Stromal cell of bone marrow (primary cell): Measurements from ENCODE around the gene DNER.
A peak's percentile ranks its signal among the peaks of the same experiment; 100 is the strongest.
"Not testable (repeated sequence)": the region's sequence is repeated elsewhere in the genome, so short reads cannot be mapped to it uniquely, and the experiment has no call there.

Source experiments
- DNase-seq: peaks from one replicate; pipeline ENCODE4 v3.0.0-alpha.2; 2012; ENCODE audit warnings: low read depth

Gene DNER

DNA sequence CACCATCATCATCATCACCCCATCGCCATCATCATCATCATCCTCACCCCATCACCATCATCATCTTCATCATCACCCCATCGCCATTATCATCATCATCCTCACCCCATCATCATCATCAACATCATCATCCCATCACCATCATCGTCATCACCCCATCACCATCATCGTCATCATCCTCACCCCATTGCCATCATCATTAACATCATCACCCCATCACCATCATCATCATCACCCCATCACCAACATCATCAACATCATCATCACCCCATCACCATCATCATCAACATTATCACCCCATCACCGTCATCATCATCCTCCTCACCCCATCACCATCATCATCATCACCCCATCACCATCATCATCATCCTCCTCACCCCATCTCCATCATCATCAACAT, 151.0 kb downstream of the DNER start:
- no peak for DNase-seq

DNA sequence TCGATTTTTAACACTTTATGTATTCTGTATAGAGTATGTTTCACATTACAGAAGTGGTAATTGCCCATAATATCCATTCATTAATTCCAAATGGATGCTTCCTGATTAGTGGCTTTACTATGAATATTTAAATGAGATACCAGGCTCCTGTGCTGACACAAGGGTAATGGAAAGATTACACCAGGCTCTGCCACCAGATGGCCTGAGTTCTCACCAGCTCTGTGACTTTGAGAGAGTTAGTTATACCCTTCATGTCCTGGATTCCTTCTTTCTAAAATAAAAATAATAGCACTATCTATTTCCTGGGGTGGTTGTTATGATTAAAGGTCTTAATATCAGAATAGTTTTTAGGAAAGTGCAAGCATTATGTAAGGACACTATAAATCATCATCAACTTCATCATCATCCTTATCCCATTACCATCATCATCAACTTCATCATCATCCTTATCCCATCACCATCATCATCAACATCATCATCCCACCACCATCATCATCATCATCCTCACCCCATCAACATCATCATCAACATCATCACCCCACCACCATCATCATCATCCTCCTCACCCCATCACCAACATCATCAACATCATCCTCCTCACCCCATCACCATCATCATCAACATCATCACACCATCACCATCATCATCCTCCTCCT, 151.8 kb downstream of the DNER start:
- no peak for DNase-seq

- no peak for DNase-seq
These were observed 154.4 kb downstream of the DNER start for GRCh38 chr2:229559986-229560385.

GRCh38 chr2:229553091-229553490, 161.3 kb downstream of the DNER start:
- peak; percentile 24 for DNase-seq

DNA sequence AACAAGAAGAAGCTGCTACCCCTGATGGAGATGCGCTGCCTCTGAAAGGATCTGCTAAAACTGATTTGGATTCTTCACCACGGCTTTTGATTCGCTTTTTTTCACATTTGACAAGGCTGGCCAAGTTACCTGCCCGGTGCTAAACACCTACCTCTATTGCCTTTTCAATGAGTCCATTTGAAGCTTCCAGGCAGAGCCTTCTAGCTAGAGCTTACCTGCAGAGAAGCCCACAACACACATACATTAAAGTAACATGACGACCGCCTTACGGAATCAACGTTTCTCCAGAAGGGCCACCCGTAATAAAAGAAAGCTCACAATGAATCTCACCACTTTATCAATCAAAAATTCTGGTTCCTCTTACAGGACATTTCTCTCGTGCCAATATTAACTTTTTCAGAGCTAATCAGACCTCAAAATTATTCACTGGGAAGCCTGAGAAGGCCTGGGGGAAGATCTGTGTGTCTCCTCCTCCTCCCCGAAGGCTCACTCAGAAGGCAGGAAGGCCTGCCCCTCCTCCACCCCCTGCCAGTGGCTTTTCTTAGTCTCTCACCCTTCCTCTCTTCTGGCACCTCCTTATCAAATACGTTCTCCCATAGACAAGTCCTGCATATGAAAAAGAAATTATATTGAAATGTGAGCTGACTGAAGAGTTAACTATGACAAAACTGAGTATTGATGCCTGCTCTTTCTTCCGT, 171.0 kb downstream of the DNER start:
- DNase-seq: no peak

GRCh38 chr2:229539628-229540027, 174.7 kb downstream of the DNER start:
- DNase-seq: no peak

- DNase-seq: no peak
These were observed 182.8 kb downstream of the DNER start for GRCh38 chr2:229531594-229531993.

GRCh38 chr2:229530434-229530833, 183.9 kb downstream of the DNER start:
- DNase-seq: peak; percentile 10

GRCh38 chr2:229528846-229529245, 185.5 kb downstream of the DNER start:
- no peak for DNase-seq

- no peak for DNase-seq
These were observed 187.4 kb downstream of the DNER start for GRCh38 chr2:229526951-229527350.

DNA sequence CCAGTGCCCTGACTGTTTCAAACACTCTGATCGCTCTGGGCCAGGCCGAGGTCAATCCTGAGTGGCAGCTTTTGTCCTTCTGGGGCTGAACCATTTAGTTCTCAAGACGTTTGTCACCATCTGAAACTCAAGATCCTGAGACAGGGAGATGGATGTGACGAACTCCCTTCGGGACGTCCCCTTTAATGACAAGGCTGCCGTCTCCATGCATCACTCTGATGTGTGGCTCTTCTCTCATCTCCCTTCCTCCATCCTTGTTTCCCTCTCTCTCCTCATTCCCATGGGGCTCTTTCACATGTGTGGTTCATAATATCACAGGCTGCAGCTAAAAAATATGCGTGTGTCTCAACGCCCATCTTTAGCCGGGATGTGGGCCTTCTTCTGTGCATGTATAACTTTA, 189.6 kb downstream of the DNER start:
- no peak for DNase-seq

- no peak for DNase-seq
These were observed 190.7 kb downstream of the DNER start for GRCh38 chr2:229523663-229524062.

GRCh38 chr2:229521576-229521975, 192.8 kb downstream of the DNER start:
- DNase-seq: no peak

- no peak for DNase-seq
These were observed 193.7 kb downstream of the DNER start for GRCh38 chr2:229520691-229521096.

DNA sequence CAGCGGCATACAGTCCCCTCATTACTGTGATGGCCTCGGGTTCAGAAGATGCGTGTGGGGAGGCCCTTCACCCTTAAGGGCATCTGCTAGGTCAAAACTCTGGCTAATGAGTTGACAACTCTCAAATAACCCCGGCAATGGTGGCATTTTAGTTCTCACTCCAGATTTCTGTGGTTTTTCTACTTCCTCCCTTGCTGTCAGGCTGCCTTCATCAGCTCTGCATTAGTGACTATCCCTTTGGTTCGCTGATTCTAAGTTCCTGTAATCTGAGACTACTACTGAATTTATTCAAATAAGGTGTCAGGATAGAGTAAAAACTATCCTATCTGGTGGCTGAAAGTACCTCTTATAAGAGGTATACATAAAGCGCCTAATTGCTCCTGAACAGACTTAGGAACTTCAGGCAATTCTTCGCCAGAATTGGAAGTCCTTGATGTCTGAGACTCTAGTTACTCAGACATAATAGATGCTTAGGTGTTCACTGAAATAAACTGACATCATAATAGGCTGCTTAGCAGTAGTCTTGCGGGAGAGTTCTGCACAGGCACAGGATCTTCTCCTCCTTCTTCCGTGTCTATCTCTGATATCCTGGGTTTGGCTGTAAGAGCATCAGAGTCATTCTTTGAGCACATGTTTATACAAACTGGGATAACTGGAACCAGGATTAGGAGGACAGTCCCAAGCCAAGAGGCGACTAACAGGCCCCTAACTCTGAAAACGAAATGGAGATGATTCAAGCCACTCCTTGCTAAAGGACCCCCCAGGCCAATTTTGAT, 194.5 kb downstream of the DNER start:
- no peak for DNase-seq

GRCh38 chr2:229514273-229514895, 200.0 kb downstream of the DNER start:
- no peak for DNase-seq

DNA sequence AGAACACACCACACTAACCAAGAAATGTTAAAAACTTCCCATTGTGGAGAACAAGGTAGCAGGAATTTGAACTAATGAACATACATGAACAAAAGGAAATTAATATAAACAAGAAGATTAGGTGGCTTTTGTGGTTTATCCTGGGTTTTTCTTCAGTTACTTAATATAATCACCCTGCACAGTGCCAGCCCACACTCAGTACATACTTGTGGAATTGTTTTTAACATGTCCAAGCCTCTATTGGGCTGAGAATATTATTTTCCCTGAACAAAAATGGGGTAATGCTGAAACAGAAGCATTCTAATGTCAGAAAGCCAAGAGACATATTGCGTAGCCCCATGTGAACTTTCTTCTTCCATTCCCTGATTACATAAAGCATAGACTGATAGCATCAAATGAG, 202.8 kb downstream of the DNER start:
- DNase-seq: no peak

GRCh38 chr2:229506699-229507098, 207.7 kb downstream of the DNER start:
- not testable (repeated sequence) for DNase-seq

- DNase-seq: no peak
These were observed 213.1 kb downstream of the DNER start for GRCh38 chr2:229501051-229501794.

DNA sequence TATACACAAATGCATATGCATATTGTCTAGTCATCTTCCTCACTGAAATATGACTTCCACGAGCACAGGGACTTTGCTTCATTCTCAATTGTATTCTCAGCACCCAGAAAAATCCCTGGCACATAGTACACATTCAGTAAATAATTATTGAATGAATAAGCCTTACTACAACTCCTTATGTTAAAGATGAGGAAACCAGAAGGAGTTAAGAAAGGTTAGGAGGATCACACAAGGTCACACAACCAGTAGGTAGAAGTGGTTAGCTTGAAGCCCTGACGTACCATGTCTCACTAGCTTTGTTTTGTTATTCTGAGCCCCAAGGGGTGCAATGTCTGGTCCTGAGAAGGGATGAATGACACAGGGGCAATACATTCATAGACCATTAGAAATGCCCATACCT, 222.3 kb downstream of the DNER start:
- DNase-seq: no peak

DNA sequence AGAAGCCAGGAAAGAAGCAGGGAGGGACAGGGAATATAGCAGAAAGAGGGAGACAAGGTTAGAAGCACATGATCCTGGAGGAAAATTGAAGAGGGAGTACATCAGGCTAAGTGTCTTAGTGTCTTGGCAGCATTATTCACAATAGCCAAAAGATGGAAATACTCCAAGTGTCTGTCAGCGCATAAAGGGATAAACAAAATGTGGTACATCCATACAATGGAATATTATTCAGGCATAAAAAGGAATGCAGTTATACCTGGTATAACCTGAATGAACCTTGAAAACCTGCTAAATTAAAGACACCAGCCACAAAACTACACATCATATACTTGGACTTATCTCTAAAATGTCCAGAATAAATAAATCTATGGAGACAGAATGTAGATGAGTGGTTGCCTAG, 224.2 kb downstream of the DNER start:
- no peak for DNase-seq

DNA sequence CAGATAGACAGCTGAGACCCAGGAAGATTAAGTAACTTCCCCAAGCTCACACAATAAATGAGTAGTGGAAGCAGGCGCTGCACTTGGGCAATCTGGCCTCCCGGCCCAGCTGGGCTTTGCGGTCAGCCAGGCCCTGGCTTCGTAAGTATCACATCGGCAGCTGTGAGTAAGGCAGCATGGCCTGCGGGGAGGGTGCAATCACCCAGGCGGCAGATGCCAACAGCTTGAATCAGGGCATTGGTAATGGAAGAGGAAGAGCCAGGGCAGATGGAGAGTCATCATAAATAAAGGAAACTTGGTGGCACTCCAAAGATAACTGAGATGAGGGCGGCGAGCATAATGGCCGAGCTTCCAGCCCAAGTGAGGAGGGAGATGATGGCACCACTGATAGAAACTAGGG, 225.3 kb downstream of the DNER start:
- peak; percentile 39 for DNase-seq
